Kasumi-1 (cell line): ENCODE data around the gene DMWD.
A peak's percentile ranks its signal among the peaks of the same experiment; 100 is the strongest.

Experiments used
- DNase-seq, 2 experiments: peaks; one replicate each; lab custom pipeline; 2025; lab: John Stamatoyannopoulos, UW

DMWD gene

GRCh38 chr19:45785097-45785496, 7.5 kb downstream of the DMWD start:
- no peak for DNase-seq

GRCh38 chr19:45784096-45784495, 8.5 kb downstream of the DMWD start:
- no peak for DNase-seq

- no peak for DNase-seq
These were observed 9.5 kb downstream of the DMWD start for GRCh38 chr19:45782820-45783785.

- DNase-seq = no peak
These were observed 10.4 kb downstream of the DMWD start, which contains the start of gene DMPK for GRCh38 chr19:45782162-45782691. Gene DMPK (minus strand): TSS chr19:45782490. CDS start chr19:45782352, 138 bp downstream.

- DNase-seq = no peak
These were observed 11.2 kb downstream of the DMWD start for GRCh38 chr19:45781214-45782161.

- DNase-seq = no peak
These were observed 12.0 kb downstream of the DMWD start for GRCh38 chr19:45780448-45781213.

- DNase-seq = no peak
These were observed 12.5 kb downstream of the DMWD start for GRCh38 chr19:45780146-45780447.

- DNase-seq = peak; percentile 71 to 80
These were observed 13.2 kb downstream of the DMWD start for GRCh38 chr19:45779231-45780145.

- no peak for DNase-seq
These were observed 14.5 kb downstream of the DMWD start for GRCh38 chr19:45778010-45778661.

GRCh38 chr19:45777395-45777961, 15.2 kb downstream of the DMWD start:
- DNase-seq = no peak

GRCh38 chr19:45774765-45775164, 17.9 kb downstream of the DMWD start:
- DNase-seq = no peak

- DNase-seq = no peak
These were observed 19.3 kb downstream of the DMWD start for GRCh38 chr19:45773384-45773783.

GRCh38 chr19:45772912-45773311, 19.7 kb downstream of the DMWD start:
- no peak for DNase-seq

- peak; percentile 15 to 32 for DNase-seq
These were observed 20.4 kb downstream of the DMWD start for GRCh38 chr19:45772130-45772840.

- DNase-seq = no peak
These were observed 21.2 kb downstream of the DMWD start for GRCh38 chr19:45771311-45771933.

GRCh38 chr19:45770192-45771101, 22.2 kb downstream of the DMWD start:
- peak; percentile 97 to 98 for DNase-seq

GRCh38 chr19:45769821-45770191, 22.8 kb downstream of the DMWD start:
- DNase-seq = no peak
